COLO668 (cell line): ENCODE measurements around the gene KRTAP9-7.

Source experiments
- DNase-seq: peaks from one replicate; lab custom pipeline; 2025; ENCODE audit not compliant: unreplicated experiment; lab: John Stamatoyannopoulos, UW

KRTAP9-7 gene

DNA sequence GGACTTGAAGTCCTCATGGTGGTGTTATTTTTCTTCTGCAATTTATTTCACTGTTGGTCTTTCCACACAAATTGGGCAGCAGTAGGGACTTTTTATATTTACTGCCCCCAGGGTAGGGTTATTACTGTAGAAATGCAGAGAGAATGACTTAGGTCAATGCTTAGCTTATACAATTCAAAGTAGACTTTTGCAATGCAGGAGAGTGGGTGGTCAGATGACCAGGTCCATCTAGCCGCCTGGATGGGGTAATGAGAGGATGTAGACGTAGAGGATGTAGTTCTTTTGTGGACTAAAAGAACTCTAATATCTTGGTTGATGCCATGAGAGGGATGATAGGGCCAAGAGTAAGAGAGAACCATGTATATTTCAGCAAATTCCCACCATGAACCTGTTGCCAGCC, 42.7 kb downstream of the KRTAP9-7 start:
- DNase-seq, result no peak

GRCh38 chr17:41322094-41322902, 46.8 kb downstream of the KRTAP9-7 start:
- DNase-seq, result no peak

GRCh38 chr17:41322903-41323895, 47.7 kb downstream of the KRTAP9-7 start:
- DNase-seq, result no peak

- peak; percentile 11 for DNase-seq
Observed at GRCh38 chr17:41324180-41325075, 48.9 kb downstream of the KRTAP9-7 start.

DNA sequence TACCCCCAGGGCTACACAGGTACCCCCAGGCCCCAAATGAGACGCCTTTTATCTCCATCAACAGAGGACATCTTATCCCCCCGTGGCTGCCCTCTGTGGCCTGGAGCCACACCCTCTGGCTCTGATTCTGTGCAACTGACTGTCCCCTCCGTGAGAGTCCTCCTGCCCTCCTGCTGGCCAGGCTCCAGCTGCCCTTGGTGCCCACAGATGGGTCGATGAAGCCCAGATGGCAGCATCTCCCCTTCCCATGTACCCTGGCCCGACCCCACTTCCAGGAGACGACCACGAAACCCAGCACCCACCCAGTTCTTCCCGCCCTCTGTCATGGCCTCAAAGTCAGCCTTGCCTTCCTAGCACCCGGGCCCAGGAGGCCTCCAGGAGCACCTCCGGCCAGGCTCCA, 49.6 kb downstream of the KRTAP9-7 start:
- no peak for DNase-seq

GRCh38 chr17:41325611-41326010, 50.1 kb downstream of the KRTAP9-7 start:
- DNase-seq, result no peak
